ENCODE measurements around the gene DHRS4. TPM values are rescaled to one million over a fixed set of nuclear protein-coding genes. Genes with fewer than 3 reads are reported as not detected.

DHRS4 gene
- polyA plus RNA-seq (2013, experiment 1 of 2), result 12.9 TPM
- 14.1 TPM for polyA plus RNA-seq (2013, experiment 2 of 2)

DNA sequence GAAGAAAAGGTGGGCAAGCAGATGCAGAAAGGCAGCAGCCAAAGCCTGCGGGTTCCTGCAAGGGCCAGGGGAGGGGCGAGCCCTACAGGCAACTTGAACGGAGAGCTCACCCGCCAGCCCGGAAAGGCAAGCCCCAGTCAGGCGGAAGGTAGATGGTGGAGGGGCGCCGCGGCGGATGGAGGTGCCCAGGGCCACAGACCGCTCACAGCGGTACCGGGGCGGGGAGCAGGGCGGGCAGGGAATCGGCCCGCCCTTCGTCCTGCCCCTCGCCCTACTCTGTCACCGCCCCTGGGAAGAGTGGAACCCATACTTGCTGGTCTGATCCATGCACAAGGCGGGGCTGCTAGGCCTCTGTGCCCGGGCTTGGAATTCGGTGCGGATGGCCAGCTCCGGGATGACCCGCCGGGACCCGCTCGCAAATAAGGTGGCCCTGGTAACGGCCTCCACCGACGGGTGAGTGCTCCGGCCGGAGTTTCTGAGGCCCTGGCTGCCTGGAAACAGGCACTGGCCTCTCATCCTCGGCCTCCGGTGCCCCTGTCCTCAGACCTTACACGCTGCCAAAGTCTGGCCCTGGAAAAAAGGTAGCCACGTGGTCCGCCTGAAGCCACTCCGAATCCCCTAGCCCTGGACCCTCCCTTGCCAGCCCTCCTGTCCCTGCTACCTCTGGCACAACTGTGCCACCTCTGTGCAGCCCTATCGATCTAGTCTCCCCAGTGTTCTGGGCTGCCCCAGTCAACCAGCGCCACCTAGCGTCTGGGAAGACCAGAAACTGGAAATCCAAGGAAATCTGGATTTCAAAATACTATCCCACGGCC, at the start of gene DHRS4:
Gene DHRS4, plus strand, starts transcription at position 307 of the 815 bp plus-strand sequence. Its CDS starts 19 bp downstream, at position 326.
- peaks cover 0 to 7% of the 10 kb centered on the region in 2 donors for H3K9me3 ChIP-seq (replicated peaks in 1 of 2; ENCODE audit: control insufficient read depth in 2 of 2, insufficient read depth in 1 of 2, low read depth in 1 of 2, low read length in 2 of 2)
- H3K14ac ChIP-seq (ENCODE audit: low read length), result no peak within 1 kb of the TSS
- DNase-seq (ENCODE audit: low spot score), result peak; percentile 78
- no peaks in the 10 kb centered on the region for H3K27me3 ChIP-seq (ENCODE audit: control insufficient read depth in 3 of 3, insufficient read depth in 3 of 3, low read depth in 1 of 3, low read length in 3 of 3)
- peak within 1 kb of the TSS; percentile 84 to 89 for H3K4me3 ChIP-seq (ENCODE audit: low read length in 2 of 2)
- no peak within 1 kb of the TSS for H4K8ac ChIP-seq (ENCODE audit: low read depth, low read length)
- H2AK5ac ChIP-seq (ENCODE audit: low read depth, low read length), result no peak within 1 kb of the TSS
- no peak within 1 kb of the TSS for H2BK5ac ChIP-seq (ENCODE audit: low read length)
- no peak within 1 kb of the TSS for H3K23ac ChIP-seq (ENCODE audit: low read depth, low read length, poor library complexity)
- peak within 1 kb of the TSS; percentile 77 for H3K18ac ChIP-seq (ENCODE audit: low read length)
- no peak within 1 kb of the TSS for H3K4ac ChIP-seq (ENCODE audit: low read length)
- H2BK12ac ChIP-seq (ENCODE audit: low read length), result no peak within 1 kb of the TSS
- no peak within 1 kb of the TSS for H2BK15ac ChIP-seq (ENCODE audit: low read length)
- no peak within 1 kb of the TSS for H4K91ac ChIP-seq (ENCODE audit: low read depth, low read length, poor library complexity)
- no CpG with 5 or more reads among the region's 44 CpGs for WGBS, 2 donors (ENCODE audit: extremely low coverage in 2 of 2, insufficient read length in 2 of 2, insufficient replicate concordance in 1 of 2)
- peaks cover 0 to 3% of the 10 kb centered on the region in 2 donors for H3K36me3 ChIP-seq (replicated peaks in 1 of 2; ENCODE audit: control insufficient read depth in 2 of 2, insufficient read depth in 2 of 2, low read length in 2 of 2)
- H3K79me1 ChIP-seq (ENCODE audit: low read depth, low read length), result no peaks in the 10 kb centered on the region
- H3K27ac ChIP-seq (replicated peaks; ENCODE audit: low read length), result peak within 1 kb of the TSS; percentile 52
- peak within 1 kb of the TSS; percentile 87 for H3K9ac ChIP-seq (ENCODE audit: low read depth, low read length, poor library complexity)
- peak within 1 kb of the TSS; percentile 63 for H3K4me2 ChIP-seq (ENCODE audit: insufficient read depth, low read length, poor library complexity, severe bottlenecking)
- H3K4me1 ChIP-seq (ENCODE audit: control insufficient read depth in 2 of 2, insufficient read depth in 1 of 2, low read depth in 1 of 2, low read length in 2 of 2), result peaks cover 2 to 5% of the 10 kb centered on the region in 2 donors
- no peak within 1 kb of the TSS for H2BK120ac ChIP-seq (ENCODE audit: low read depth, low read length)
- peak within 1 kb of the TSS; percentile 92 for H2AFZ ChIP-seq (ENCODE audit: low read length)

DNA sequence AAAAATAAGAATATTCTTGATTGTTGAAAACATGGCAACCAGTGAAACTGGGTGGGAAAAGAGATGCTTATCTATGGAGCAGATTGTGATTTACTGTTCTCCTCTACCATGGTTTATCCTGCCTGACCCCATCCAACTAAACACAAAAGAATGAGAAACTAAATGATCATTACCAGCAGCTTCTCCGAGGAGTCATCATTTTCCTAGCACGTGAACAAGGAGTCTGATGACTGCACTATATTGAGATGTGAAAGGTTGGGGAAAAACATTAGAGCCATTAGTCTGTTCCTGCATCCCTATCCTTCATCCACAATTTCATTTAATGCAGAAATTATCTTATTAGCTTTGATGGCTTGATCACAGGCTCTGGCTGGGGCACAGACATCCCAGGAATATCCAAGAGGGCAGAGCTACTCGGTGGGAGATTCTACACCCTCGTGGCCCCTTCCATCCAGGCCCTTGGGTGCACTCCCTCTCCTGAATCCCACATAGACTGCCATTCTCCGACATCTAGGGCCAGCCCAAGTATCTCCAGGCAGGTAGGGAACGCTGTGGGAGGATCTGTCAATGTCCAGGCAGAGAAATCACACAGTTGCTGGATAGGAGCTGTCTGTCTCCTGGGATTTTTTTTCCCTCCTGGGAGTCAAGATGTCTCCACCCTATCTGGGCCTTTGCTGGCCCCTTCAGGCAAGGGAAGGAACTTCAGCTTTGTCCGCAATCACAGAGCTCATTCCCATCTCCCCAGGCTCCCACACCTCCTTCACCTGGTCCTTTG, 43.3 kb upstream of the DHRS4 start:
- WGBS, 2 donors (ENCODE audit: extremely low coverage in 2 of 2, insufficient read length in 2 of 2, insufficient replicate concordance in 1 of 2), result no CpG with 5 or more reads among the region's 7 CpGs
- peak; percentile 48 for DNase-seq (ENCODE audit: low spot score)

DNA sequence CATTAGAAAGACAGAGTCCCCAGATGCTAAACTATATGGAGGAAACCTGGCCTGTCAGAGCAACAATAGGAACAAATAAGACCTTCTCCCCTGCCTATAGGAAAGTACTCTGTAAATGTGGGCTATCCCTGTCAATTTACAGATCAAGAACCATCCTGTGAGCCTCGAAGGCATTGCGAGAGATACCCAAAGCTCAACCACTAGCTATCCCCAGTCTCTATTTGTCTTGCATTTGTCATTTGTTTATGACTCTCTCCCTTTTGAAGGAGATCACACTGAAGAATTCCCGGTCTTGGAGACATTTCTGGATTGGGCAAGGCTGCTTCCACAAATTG, 42.7 kb upstream of the DHRS4 start:
- Histone ChIP-seq H2AK5ac (ENCODE audit: low read depth, low read length) (no peak overlapping the region), H3K4me1 (ENCODE audit: control insufficient read depth in 2 of 2, insufficient read depth in 1 of 2, low read depth in 1 of 2, low read length in 2 of 2) (no peaks in the 10 kb centered on the region), H2BK15ac (ENCODE audit: low read length) (no peak overlapping the region), H3K23ac (ENCODE audit: low read depth, low read length, poor library complexity) (no peak overlapping the region), H4K8ac (ENCODE audit: low read depth, low read length) (no peak overlapping the region), H3K14ac (ENCODE audit: low read length) (no peak overlapping the region), H3K27me3 (ENCODE audit: control insufficient read depth in 3 of 3, insufficient read depth in 3 of 3, low read depth in 1 of 3, low read length in 3 of 3) (peaks cover 0 to 14% (median 0%) of the 10 kb centered on the region in 3 experiments), H2BK120ac (ENCODE audit: low read depth, low read length) (no peak overlapping the region), H2AFZ (ENCODE audit: low read length) (no peak overlapping the region), H3K36me3 (replicated peaks in 1 of 2; ENCODE audit: control insufficient read depth in 2 of 2, insufficient read depth in 2 of 2, low read length in 2 of 2) (no peaks in the 10 kb centered on the region), H3K4me3 (ENCODE audit: low read length in 2 of 2) (no peak overlapping the region), H3K18ac (ENCODE audit: low read length) (no peak overlapping the region), H3K4ac (ENCODE audit: low read length) (no peak overlapping the region), H3K4me2 (ENCODE audit: insufficient read depth, low read length, poor library complexity, severe bottlenecking) (no peak overlapping the region), H3K9ac (ENCODE audit: low read depth, low read length, poor library complexity) (no peak overlapping the region), H2BK5ac (ENCODE audit: low read length) (no peak overlapping the region), H2BK12ac (ENCODE audit: low read length) (no peak overlapping the region), H4K91ac (ENCODE audit: low read depth, low read length, poor library complexity) (no peak overlapping the region), H3K27ac (replicated peaks; ENCODE audit: low read length) (no peak overlapping the region), H3K9me3 (replicated peaks in 1 of 2; ENCODE audit: control insufficient read depth in 2 of 2, insufficient read depth in 1 of 2, low read depth in 1 of 2, low read length in 2 of 2) (no peaks in the 10 kb centered on the region), H3K79me1 (ENCODE audit: low read depth, low read length) (no peaks in the 10 kb centered on the region)
- WGBS, 2 donors (ENCODE audit: extremely low coverage in 2 of 2, insufficient read length in 2 of 2, insufficient replicate concordance in 1 of 2), result no CpG with 5 or more reads among the region's 3 CpGs
- no peak for DNase-seq (ENCODE audit: low spot score)

More for the DNA sequence above, 43.3 kb upstream of the DHRS4 start:
- Histone ChIP-seq H3K18ac (ENCODE audit: low read length) (no peak overlapping the region), H3K27me3 (ENCODE audit: control insufficient read depth in 3 of 3, insufficient read depth in 3 of 3, low read depth in 1 of 3, low read length in 3 of 3) (peaks cover 0 to 14% (median 0%) of the 10 kb centered on the region in 3 experiments), H3K14ac (ENCODE audit: low read length) (no peak overlapping the region), H3K9ac (ENCODE audit: low read depth, low read length, poor library complexity) (no peak overlapping the region), H2BK12ac (ENCODE audit: low read length) (no peak overlapping the region), H3K9me3 (replicated peaks in 1 of 2; ENCODE audit: control insufficient read depth in 2 of 2, insufficient read depth in 1 of 2, low read depth in 1 of 2, low read length in 2 of 2) (no peaks in the 10 kb centered on the region), H2AK5ac (ENCODE audit: low read depth, low read length) (no peak overlapping the region), H3K4me1 (ENCODE audit: control insufficient read depth in 2 of 2, insufficient read depth in 1 of 2, low read depth in 1 of 2, low read length in 2 of 2) (no peaks in the 10 kb centered on the region), H2BK120ac (ENCODE audit: low read depth, low read length) (no peak overlapping the region), H3K79me1 (ENCODE audit: low read depth, low read length) (no peaks in the 10 kb centered on the region), H3K23ac (ENCODE audit: low read depth, low read length, poor library complexity) (no peak overlapping the region), H3K36me3 (replicated peaks in 1 of 2; ENCODE audit: control insufficient read depth in 2 of 2, insufficient read depth in 2 of 2, low read length in 2 of 2) (no peaks in the 10 kb centered on the region), H4K91ac (ENCODE audit: low read depth, low read length, poor library complexity) (no peak overlapping the region), H3K4me2 (ENCODE audit: insufficient read depth, low read length, poor library complexity, severe bottlenecking) (no peak overlapping the region), H2BK15ac (ENCODE audit: low read length) (no peak overlapping the region), H2BK5ac (ENCODE audit: low read length) (no peak overlapping the region), H2AFZ (ENCODE audit: low read length) (no peak overlapping the region), H4K8ac (ENCODE audit: low read depth, low read length) (no peak overlapping the region), H3K4ac (ENCODE audit: low read length) (no peak overlapping the region), H3K4me3 (ENCODE audit: low read length in 2 of 2) (no peak overlapping the region), H3K27ac (replicated peaks; ENCODE audit: low read length) (no peak overlapping the region)

DNA sequence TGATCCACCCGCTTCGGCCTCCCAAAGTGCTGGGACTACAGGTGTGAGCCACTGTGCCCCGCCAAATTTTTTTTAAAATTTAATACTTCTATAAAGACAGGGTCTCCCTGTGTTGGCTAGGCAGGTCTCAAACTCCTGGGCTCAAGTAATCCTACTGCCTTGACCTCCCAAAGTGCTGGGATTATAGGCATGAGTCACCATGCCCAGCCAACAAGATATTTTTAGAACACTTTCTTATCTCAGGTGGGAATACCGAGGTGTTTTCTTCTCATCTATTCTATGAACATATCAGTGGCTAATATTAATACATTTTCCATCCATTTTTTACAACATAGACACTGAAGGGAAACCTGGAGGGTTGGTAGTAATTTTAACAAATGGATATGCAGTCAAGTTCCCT, 38.0 kb upstream of the DHRS4 start:
- no peak overlapping the region for H3K4ac ChIP-seq (ENCODE audit: low read length)
- H3K9ac ChIP-seq (ENCODE audit: low read depth, low read length, poor library complexity), result no peak overlapping the region
- no peak overlapping the region for H4K8ac ChIP-seq (ENCODE audit: low read depth, low read length)
- no peak for DNase-seq (ENCODE audit: low spot score)
- H3K4me1 ChIP-seq (ENCODE audit: control insufficient read depth in 2 of 2, insufficient read depth in 1 of 2, low read depth in 1 of 2, low read length in 2 of 2), result no peaks in the 10 kb centered on the region
- no peak overlapping the region for H2AK5ac ChIP-seq (ENCODE audit: low read depth, low read length)
- H2AFZ ChIP-seq (ENCODE audit: low read length), result no peak overlapping the region
- H3K27me3 ChIP-seq (ENCODE audit: control insufficient read depth in 3 of 3, insufficient read depth in 3 of 3, low read depth in 1 of 3, low read length in 3 of 3), result peaks cover 0 to 9% (median 0%) of the 10 kb centered on the region in 3 experiments
- H3K14ac ChIP-seq (ENCODE audit: low read length), result no peak overlapping the region
- H2BK15ac ChIP-seq (ENCODE audit: low read length), result no peak overlapping the region
- no peak overlapping the region for H3K23ac ChIP-seq (ENCODE audit: low read depth, low read length, poor library complexity)
- H3K4me3 ChIP-seq (ENCODE audit: low read length in 2 of 2), result no peak overlapping the region
- no peak overlapping the region for H3K18ac ChIP-seq (ENCODE audit: low read length)
- no peak overlapping the region for H2BK120ac ChIP-seq (ENCODE audit: low read depth, low read length)
- WGBS, 2 donors (ENCODE audit: extremely low coverage in 2 of 2, insufficient read length in 2 of 2, insufficient replicate concordance in 1 of 2), result no CpG with 5 or more reads among the region's 4 CpGs
- H2BK12ac ChIP-seq (ENCODE audit: low read length), result no peak overlapping the region
- no peaks in the 10 kb centered on the region for H3K9me3 ChIP-seq (replicated peaks in 1 of 2; ENCODE audit: control insufficient read depth in 2 of 2, insufficient read depth in 1 of 2, low read depth in 1 of 2, low read length in 2 of 2)
- no peaks in the 10 kb centered on the region for H3K79me1 ChIP-seq (ENCODE audit: low read depth, low read length)
- no peak overlapping the region for H2BK5ac ChIP-seq (ENCODE audit: low read length)
- no peak overlapping the region for H4K91ac ChIP-seq (ENCODE audit: low read depth, low read length, poor library complexity)
- H3K36me3 ChIP-seq (replicated peaks in 1 of 2; ENCODE audit: control insufficient read depth in 2 of 2, insufficient read depth in 2 of 2, low read length in 2 of 2), result no peaks in the 10 kb centered on the region
- H3K27ac ChIP-seq (replicated peaks; ENCODE audit: low read length), result no peak overlapping the region
- H3K4me2 ChIP-seq (ENCODE audit: insufficient read depth, low read length, poor library complexity, severe bottlenecking), result no peak overlapping the region

Data from neuronal stem cell (in vitro differentiated cells).